ENCODE results near the gene PVR.
"Not testable (repeated sequence)": the region's sequence is repeated elsewhere in the genome, so short reads cannot be mapped to it uniquely, and the experiment has no call there.

Gene PVR

DNA sequence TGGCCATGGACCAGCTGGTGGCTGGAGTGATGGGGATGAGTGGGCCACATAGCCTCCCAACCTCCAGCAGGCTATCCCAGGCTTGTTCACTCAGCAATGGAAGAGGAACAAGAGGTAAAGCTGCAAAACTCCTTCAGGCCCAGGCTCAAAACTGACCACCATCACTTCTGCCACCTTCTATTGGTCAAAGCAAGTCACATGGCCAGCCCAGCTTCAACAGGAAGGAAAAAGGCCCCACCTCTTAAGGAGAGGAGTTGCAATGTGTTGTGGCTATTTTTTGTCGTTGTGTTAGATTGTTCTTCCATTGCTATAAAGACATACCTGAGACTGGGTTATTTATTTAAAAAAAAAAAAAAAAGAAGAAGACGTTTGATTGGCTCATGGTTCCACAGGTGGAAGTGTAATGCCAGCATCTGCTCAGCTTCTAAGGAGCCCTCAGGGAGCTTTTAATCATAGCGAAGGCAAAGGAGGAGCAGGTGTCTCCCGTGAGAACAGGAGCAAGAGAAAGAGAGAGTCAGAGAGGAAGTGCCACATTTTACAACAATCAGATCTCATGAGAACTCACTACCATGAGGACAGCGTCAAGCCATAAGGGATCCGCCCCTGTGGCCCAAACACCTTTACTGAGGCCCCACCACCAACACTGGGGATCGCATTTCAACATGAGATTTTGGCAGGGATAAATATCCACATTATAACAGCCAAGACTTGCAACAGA lies 24.9 kb upstream of the PVR start:
- no peak for DNase-seq

DNA sequence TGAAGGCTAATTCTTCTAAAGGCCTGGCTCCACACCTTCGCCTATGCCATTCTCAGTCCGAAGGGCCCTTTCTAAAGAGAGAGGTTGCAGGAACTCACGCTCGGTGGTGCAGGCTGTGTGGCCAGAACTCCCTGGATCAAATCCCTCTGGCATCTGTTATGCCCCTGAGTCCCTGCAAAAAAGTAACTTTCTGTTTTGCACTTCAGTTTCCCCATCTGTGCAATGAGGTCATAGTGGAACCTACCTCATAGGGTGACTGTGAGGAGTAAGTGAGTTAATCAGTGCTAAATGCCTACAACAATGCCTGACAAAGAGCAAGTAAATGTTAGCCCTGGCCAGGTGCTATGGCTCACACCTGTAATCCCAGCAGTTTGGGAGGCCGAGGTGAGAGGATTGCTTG lies 23.0 kb upstream of the PVR start:
- no peak for DNase-seq

DNA sequence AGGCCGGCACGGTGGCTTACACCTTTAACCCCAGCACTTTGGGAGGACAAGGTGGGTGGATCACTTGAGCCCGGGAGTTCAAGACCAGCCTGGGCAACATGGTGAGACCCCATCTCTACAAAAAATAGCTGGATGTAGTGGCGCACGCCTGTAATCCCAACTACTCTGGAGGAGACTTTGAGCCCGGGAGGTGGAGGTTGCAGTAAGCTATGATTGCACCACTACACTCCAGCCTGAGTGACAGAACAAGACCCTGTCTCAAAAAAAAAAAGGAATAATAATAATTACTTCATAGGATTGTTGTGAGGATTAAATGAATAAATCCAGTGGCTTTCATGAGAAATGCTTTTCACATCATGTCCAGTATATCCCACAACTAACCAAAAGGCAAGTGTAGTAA lies 22.3 kb upstream of the PVR start:
- no peak for DNase-seq

DNA sequence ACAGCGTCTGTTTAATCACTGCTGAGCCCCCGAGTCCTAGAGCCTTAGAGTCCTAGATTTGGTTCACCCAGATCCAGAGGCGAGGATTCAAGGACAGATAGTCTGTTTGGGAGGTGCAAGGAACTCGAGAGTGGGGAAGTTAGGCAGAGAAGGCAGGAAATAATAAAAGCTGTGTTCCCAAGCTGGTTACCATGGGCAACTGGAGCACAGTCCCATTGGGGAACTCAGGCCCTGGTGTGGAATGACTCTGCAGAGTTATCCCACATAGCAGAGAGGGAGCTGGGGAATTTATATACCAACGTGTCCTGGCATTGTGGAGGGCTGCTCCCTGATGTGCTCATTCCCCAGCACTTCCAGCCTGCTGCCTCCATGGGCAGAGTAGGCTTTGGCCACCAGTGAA lies 20.6 kb upstream of the PVR start:
- DNase-seq, result no peak

DNA sequence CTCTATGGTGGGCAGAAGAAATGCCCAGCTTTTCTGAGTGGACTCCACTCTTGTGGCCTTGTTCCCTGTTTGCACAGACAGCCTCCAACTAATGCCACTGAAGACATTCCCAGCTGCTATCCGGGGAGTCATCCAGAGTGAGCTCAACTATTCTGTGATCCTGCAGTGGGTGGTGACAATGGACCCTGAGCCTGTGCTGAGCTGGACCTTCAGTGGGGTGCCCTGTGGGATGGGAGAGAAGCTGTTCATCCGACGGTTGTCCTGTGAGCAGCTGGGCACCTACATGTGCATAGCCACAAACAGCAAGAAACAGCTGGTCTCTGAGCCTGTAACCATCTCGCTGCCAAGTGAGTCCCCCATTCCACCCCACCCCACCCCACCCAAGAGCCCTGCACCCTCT lies 20.1 kb upstream of the PVR start:
- DNase-seq, result no peak

DNA sequence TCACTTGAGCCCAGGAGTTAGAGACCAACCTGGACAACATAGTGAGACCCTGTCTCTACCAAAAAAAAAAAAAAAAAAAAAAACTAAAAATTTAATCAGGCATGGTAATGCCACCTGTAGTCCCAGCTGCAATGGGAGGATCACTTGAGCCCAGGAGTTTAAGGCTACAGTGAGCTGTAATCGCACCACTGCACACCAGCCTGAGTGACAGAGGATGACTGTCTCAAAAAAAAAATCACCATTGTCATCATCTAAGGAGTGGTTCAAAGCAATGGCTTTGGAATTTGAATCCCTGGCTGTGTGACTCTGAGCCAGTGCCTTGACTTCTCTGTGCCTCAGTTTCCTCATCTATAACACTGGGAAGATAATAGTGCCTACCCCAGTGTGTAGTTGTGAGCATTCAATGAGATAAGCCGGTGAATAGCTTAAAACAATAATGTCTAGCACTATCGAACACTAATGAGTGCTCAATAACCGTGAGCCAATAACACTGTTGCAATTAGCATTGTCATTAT lies 18.8 kb upstream of the PVR start:
- DNase-seq, result no peak

DNA sequence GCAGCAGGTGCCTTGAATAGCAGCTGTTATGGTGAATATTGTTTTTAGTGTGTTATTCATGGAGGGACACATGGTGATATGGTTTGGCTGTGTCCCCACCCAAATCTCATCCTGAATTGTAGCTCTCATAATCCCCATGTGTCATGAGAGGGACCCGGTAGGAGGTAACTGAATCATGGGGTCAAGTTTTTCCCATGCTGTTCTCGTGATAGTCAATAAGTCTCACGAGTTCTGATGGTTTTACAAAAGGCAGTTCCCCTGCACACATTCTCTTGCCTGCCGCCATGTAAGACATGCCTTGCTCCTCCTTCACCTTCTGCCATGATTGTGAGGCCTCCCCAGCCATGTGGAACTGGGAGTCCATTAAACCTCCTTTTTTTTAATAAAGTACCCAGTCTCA lies 18.1 kb upstream of the PVR start:
- not testable (repeated sequence) for DNase-seq

DNA sequence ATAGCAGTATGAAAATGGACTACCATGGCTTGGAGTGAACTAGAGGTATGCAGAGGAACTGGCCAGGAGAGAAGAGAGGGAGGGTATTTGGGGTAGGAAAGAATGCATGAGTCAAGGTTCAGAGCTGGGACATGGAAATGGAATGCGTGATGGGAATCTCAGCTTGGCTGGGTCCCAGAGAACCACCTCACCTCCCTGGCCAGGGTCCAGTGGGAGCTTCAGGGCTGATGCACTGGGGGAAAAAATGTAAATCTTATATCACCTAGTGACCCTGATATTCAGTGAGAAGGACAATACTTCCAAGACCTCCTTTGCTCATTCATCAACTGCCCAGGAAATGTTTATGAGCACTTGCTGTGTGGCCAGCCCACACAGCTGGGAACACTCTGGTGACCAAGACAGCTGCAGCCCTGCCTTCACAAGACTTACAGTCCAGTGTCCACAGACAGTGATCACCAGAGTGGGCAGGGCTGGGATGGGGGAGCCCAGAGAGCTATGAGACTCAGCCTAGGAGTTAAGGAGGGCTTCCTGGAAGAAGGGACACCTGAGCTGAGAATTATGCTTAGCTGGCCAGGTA lies 17.6 kb upstream of the PVR start:
- no peak for DNase-seq

DNA sequence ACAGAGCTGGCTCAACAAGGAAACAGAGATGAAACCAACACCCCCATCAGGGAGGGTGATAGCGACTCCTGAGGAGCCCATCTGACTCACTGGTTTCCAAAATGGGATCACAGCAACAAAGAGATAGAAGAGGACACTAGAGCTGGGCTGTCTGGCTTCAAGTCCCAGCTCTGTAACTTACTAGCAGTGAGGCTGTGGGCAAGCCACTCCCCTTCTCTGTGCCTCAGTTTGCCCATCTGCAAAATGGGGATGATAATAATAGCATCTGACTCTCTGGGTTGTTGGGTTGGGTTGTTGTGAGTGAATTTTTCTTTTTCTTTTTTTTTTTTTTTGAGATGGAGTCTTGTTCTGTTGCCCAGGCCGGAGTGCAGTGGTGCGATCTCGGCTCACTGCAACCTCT lies 16.1 kb upstream of the PVR start:
- DNase-seq, result no peak

DNA sequence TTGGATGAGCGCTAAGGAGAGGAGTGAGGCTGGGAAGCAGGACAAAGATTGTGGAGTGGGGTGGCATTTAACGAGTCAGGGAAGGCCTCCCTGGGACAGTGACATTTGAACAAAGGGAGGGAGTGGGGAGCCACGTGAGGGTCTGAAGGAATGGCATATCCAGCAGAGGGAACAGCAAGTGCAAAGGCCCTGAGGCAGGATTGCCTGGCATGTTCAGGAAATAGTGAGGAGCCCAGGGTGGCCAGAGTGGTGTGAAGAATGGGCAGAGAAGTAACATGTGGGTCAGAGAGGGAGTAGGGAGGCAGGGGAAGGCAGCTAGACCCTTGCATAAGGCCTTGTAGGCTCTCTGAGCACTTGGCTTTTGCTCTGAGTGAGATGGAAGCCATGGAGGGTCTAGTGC lies 14.9 kb upstream of the PVR start:
- no peak for DNase-seq

DNA sequence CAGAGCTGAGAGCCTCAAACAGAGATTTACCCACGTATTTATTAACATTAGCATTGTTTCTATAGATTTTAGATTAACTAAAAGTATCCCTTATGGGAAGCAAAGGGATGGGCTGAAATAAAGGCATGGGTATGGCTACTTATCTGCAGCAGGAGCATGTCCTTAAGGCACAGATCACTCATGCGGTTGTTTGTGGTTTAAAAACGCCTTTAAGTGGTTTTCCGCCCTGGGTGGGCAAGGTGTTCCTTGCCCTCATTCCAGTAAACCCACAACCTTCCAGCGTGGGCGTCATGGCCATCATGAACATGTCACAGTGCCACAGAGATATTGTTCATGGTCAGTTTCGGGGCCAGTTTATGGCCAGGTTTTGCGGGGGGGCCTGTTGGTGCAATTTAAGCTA lies 12.1 kb upstream of the PVR start:
- DNase-seq, result not testable (repeated sequence)

DNA sequence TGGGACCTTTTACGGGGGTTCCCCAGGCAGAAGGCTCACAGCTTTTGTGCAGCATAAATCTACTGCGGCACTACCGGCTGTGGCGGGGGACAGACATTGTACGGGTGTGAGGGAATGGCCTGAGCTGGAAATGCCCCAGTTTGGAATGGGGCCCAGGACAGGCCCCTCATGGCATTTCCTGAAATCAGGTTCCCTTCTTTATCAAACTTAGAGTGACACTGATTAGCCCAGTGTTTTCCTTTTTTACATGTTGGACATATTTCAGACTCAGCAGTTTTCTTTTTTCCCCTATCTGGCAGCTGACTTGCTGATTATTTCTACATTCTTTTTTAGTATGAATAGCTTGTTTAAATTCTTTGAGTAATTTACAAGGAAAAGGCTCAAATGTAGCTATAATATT lies 9.7 kb upstream of the PVR start:
- not testable (repeated sequence) for DNase-seq

DNA sequence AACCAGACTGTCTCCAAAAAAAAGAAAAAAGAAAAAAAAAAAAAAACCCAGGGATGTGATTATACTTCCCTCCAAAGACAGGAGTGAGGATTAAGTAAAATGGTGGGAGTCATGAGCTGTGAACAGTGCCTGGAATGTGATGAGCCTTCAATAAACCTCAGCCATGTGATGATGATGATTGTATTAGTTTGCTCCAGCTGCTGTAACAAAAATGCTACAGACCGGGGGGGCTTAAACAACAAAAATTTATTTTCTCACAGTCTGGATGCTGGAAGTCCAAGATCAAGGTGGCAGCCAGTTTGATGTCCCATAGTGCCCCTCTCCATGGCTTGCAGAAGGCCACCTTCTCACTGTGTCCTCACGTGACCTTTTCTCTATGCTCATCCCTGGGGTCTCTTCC lies 8.9 kb upstream of the PVR start:
- no peak for DNase-seq

DNA sequence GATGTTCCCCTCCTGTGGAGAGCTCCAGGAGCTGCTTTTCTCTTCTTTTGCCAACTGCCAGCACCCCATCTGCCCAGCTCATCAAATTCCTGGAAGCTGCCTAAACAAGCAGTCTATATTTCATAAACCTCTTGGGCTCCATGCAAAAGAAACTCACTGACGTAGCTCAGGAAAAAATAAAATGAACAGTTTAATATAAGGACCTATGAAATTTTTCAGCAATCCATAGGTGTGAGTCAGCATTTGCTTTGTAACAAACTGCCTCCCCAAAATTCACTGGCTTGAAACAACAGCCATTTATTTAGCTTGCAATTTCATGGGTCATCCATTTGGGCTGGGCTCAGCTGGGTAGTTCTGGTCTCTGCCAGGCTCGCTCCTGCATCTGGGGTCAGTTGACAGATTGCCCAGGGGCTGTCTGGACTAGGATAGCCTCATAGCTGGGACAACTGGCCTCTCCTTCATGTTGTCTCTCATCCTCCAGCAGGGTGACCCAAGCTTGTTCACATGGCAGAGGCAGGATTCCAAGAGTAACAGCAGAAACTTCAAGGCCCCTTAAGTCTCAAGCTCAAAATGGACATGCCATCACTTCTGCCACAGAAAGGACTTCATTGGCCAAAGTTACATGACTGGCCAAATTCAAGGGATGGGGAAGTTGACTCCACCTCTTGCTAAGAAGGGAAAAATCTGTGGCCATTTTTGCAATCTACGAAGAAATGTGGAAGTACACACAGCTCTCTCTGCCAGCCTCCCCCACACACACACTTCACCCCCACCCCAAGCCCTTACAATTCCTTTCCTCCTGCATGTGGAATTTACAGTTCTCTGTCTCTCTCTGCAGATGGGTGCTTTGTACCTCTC lies 7.9 kb upstream of the PVR start:
- DNase-seq, result no peak

DNA sequence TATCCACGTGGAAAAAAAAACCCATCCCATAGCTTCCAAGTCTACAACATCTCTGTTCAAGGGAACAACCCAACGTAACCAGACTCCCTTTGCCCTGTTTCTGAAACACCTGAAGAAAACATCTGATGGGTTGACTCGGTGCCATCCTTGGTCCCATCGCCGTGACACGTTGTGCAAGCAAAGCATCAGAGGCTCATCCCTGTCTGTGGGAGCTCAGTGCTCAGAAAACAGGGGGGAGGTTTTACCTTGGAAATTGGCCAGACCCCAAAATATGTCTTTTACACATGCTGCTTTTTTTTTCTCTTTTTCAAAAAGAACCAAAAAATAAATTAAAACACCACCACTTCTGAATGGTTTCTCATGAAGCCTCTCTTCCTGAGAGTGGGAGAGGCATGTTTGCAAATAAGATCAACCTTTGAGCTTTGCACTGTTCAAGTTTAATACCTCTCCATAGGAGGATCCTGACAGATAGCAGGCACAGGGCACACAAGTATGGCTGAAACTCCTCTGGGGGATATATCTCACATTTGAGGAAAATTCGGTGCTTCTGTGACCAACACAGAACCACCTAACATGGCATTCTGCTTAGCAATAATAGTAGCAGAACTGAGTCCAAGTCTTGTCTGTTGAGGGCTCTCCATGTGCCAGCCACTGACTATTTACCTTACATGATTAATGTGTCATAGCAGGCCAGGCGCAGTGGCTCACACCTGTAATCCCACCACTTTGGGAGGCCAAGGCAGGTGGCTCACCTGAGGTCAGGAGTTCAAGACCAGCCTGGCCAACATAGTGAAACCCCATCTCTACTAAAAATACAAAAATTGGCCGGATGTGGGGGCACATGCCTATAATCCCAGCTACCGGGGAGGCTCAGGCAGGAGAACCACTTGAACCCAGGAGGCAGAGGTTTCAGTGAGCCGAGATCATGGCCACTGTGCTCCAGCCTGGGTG lies 7.0 kb upstream of the PVR start:
- DNase-seq, result no peak

DNA sequence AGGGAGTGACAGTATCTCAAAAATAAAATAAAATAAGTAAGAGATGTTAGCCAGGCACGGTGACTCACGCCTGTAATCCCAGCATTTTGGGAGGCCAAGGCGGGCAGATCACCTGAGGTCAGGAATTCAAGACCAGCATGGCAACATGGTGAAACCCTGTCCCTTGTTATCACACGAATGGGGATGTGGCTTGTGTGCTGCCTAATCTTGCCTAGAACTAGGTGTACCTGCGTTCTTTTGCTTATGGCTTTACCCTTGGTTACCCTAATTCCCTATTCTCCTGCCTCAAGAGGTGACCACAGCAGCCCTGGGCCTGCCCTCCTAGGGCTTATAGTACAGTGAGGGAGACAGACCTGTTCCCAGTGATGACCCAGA lies 6.3 kb upstream of the PVR start:
- DNase-seq, result no peak

DNA sequence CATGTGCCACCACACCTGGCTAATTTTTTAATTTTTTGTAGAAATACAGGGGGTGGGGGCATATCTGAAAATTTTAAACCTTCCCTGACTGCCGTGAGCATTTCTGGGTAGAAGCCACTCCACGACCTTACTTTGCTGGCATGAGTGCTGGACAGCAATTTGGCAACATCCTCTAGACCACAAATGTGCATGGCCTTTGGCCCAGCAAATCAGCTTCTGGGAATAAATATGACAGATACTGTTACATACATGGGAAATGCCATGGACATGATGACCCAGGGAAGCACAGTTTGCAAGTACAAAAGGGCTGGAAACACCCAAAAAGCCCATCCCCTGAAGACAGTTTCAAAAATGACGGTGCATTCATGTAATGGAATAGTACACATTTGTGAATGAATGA lies 3.2 kb upstream of the PVR start:
- no peak for DNase-seq

DNA sequence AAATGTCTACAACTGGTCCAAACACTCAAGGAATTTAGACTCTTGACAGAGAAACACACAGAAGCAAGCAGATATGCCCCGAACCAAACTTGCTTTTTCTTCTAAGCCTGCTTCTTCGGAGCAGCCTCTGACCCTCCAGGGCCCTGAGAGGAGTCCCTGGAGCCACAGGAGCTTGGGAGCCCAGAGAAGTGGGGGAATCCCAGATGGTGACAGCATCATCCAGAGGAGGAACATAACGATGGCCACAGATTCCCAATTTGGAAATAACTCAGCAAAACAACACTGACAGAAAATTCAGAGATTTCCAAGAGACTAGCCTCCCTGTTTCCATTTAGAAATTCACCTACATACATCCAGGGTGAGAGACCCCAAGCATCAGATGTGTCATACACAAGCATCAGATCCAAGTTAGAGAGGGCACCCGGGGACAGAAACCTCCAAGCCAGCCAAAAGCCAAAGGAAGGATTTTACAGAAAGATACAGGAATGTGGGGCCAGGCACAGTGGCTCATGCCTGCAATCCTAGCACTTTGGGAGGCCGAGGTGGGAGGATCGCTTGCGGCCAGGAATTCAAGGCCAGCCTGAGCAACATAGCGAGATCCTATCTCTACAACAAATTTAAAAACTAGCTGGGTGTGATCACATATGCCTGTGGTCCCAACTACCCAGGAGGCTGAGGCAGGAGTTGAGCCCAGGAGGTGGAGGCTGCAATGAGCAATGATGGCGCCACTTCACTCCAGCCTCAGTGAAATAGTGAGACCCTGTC lies 2.0 kb upstream of the PVR start:
- DNase-seq, result no peak

DNA sequence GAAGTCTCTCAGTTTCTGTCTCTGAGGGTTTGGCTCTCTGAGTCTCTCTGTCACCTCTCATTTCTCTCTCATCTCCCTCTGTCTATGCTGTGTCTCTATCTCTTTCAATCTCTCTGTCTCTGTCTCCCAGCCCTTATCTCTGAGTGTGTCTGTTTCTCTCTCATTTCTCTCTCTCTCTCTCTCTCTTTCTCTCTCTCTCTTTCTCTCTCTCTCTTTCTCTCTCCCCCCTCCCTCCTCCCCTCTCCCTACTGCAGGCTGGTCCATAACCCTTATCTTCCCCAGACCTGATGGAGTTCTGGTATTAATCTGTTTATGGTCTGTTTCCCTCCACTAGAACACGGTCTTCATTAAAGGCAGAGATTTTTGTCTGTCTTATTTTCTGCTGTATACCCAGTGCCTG lies 1.3 kb upstream of the PVR start:
- no peak for DNase-seq

DNA sequence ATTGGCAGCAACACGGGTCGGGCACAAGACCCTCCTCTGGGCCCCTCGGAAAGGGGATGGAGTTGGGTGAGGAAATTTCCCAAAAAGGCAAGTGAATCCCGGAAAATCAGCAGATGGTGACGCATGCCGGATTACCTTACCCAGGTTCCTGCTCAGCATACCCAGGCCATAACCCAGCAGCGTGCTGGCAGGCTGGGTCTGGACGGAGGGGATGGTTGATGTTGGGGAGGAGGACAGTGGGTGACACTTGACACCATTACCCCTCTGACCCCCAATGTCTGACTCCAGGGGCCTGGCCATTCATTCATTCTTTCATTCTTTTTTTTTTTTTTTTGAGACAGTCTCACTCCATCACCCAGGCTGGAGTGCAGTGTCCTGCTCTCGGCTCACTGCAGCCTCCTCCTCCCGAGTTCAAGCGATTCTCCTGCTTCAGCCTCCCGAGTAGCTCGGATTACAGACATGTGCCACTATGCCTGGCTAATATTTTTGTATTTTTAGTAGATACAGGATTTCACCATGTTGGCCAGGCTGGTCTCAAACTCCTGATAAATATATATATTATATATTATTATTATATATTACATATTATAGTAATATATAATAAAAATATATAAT lies 799 bp downstream of the PVR start:
- peak; percentile 53 to 75 for DNase-seq

DNA sequence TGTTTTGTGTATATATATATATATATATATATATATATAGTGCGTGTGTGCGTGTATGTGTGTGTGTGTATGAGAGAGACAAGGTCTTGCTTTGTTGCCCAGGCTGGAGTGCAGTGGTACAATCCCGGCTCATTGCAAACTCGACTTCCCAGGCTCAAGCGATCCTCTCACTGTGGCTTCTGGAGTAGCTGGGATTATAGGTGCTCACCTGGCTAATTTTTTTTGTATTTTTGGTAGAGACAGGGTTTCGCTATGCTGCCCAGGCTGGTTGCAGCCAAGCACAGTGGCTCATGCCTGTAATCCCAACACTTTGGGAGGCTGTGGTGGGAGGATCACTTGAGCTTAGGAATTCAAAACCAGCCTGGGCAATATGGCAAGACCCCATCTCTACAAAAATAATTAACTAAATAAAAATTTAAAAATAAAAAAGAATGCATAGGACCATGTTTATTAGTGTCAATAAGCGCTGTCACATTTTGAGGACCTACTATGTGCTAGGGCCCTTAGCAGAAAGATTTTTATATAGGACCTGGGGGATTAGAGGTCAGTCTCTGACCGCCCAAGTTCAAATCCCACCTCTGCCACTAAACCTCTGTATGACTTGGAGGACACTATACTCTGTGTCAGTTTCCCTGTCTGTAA lies 1.8 kb downstream of the PVR start:
- peak; percentile 17 to 38 for DNase-seq

Measured in NCI-H526 (cell line).